ENCODE measurements around the gene TFAP2C. TPM values are rescaled to one million over a fixed set of nuclear protein-coding genes. Genes with fewer than 3 reads are reported as not detected.

TFAP2C gene
- total RNA-seq, 1 donor from 2014 or later: 0.50 TPM

- TF ChIP-seq CTCF (IDR thresholded peaks at IDR 0.05; ENCODE audit: unreplicated experiment): no peak
- peak overlapping the region; percentile 68 for H3K4me3 Mint-ChIP-seq (ENCODE audit: low read depth)
- DNase-seq (ENCODE audit: low spot score, unreplicated experiment): no peak
- peaks cover 82% of the 10 kb centered on the region for H3K27me3 Mint-ChIP-seq
- H3K9me3 Mint-ChIP-seq (ENCODE audit: low read depth): no peaks in the 10 kb centered on the region
- H3K36me3 Mint-ChIP-seq (ENCODE audit: insufficient read depth): no peaks in the 10 kb centered on the region
- peak overlapping the region; percentile 71 for H3K27ac Mint-ChIP-seq
- H3K4me1 Mint-ChIP-seq (ENCODE audit: low read depth): peaks cover 5% of the 10 kb centered on the region
These were observed 469 bp downstream of the TFAP2C start for GRCh38 chr20:56629464-56630085.

GRCh38 chr20:56630086-56630493, 984 bp downstream of the TFAP2C start:
- H3K27ac Mint-ChIP-seq: peak overlapping the region; percentile 71

GRCh38 chr20:56630506-56631317, 1.6 kb downstream of the TFAP2C start:
- H3K27me3 Mint-ChIP-seq: peaks cover 82% of the 10 kb centered on the region
- no peak overlapping the region for H3K27ac Mint-ChIP-seq
- no peaks in the 10 kb centered on the region for H3K36me3 Mint-ChIP-seq (ENCODE audit: insufficient read depth)
- no peak for DNase-seq (ENCODE audit: low spot score, unreplicated experiment)
- H3K9me3 Mint-ChIP-seq (ENCODE audit: low read depth): no peaks in the 10 kb centered on the region
- TF ChIP-seq CTCF (IDR thresholded peaks at IDR 0.05; ENCODE audit: unreplicated experiment): peak; percentile 7
- peak overlapping the region; percentile 11 for H3K4me3 Mint-ChIP-seq (ENCODE audit: low read depth)
- peaks cover 5% of the 10 kb centered on the region for H3K4me1 Mint-ChIP-seq (ENCODE audit: low read depth)

More at GRCh38 chr20:56630086-56630493, 984 bp downstream of the TFAP2C start:
- Mint-ChIP-seq H3K4me1 (ENCODE audit: low read depth) (peaks cover 5% of the 10 kb centered on the region), H3K27me3 (peaks cover 82% of the 10 kb centered on the region), H3K9me3 (ENCODE audit: low read depth) (no peaks in the 10 kb centered on the region), H3K4me3 (ENCODE audit: low read depth) (peak overlapping the region; percentile 68), H3K36me3 (ENCODE audit: insufficient read depth) (no peaks in the 10 kb centered on the region)
- DNase-seq (ENCODE audit: low spot score, unreplicated experiment): peak; percentile 59
- TF ChIP-seq CTCF (IDR thresholded peaks at IDR 0.05; ENCODE audit: unreplicated experiment): peak; percentile 79

- DNase-seq (ENCODE audit: low spot score, unreplicated experiment): no peak
- H3K27ac Mint-ChIP-seq: peak overlapping the region; percentile 37
- H3K4me1 Mint-ChIP-seq (ENCODE audit: low read depth): peaks cover 4% of the 10 kb centered on the region
These were observed 2.3 kb downstream of the TFAP2C start for GRCh38 chr20:56631318-56631989.

More at GRCh38 chr20:56631318-56631989, 2.3 kb downstream of the TFAP2C start:
- H3K4me3 Mint-ChIP-seq (ENCODE audit: low read depth): peak overlapping the region; percentile 19
- peaks cover 82% of the 10 kb centered on the region for H3K27me3 Mint-ChIP-seq
- H3K9me3 Mint-ChIP-seq (ENCODE audit: low read depth): no peaks in the 10 kb centered on the region
- no peaks in the 10 kb centered on the region for H3K36me3 Mint-ChIP-seq (ENCODE audit: insufficient read depth)
- TF ChIP-seq CTCF (IDR thresholded peaks at IDR 0.05; ENCODE audit: unreplicated experiment): no peak

All from progenitor cell of endocrine pancreas (in vitro differentiated cells).